GM21529 (cell line): ENCODE results near the gene TARBP2.

Source experiments
- ATAC-seq: cut with Tn5 transposase; IDR thresholded peaks from one replicate; pipeline ENCODE4 v1.9.1; 2021; ENCODE audit not compliant: unreplicated experiment

TARBP2 gene

GRCh38 chr12:53500776-53501614 lies at the start of gene TARBP2:
Gene TARBP2, plus strand, starts transcription at chr12:53501283. Its CDS starts 126 bp downstream, at chr12:53501409.
- peak; percentile 78 for ATAC-seq

GRCh38 chr12:53451661-53452158 lies 49.4 kb upstream of the TARBP2 start, which contains the start of gene PCBP2:
Gene PCBP2, plus strand, starts transcription at chr12:53452102. Its CDS starts 2,699 bp downstream, at chr12:53454801.
- peak; percentile 98 for ATAC-seq

- no peak for ATAC-seq
Observed at GRCh38 chr12:53452159-53453077, 48.7 kb upstream of the TARBP2 start.

GRCh38 chr12:53453953-53454640 lies 47.0 kb upstream of the TARBP2 start:
- ATAC-seq, result no peak

- no peak for ATAC-seq
Observed at GRCh38 chr12:53454707-53455106, 46.4 kb upstream of the TARBP2 start.

- ATAC-seq, result no peak
Observed at GRCh38 chr12:53456654-53457366, 44.3 kb upstream of the TARBP2 start.

GRCh38 chr12:53459097-53459496 lies 42.0 kb upstream of the TARBP2 start:
- no peak for ATAC-seq

GRCh38 chr12:53461059-53461458 lies 40.0 kb upstream of the TARBP2 start:
- ATAC-seq, result no peak

GRCh38 chr12:53461591-53461990 lies 39.5 kb upstream of the TARBP2 start:
- no peak for ATAC-seq

GRCh38 chr12:53462935-53463334 lies 38.1 kb upstream of the TARBP2 start:
- no peak for ATAC-seq

- no peak for ATAC-seq
Observed at GRCh38 chr12:53463802-53464560, 37.1 kb upstream of the TARBP2 start.

GRCh38 chr12:53464685-53465418 lies 36.2 kb upstream of the TARBP2 start:
- no peak for ATAC-seq

- no peak for ATAC-seq
Observed at GRCh38 chr12:53465679-53466078, 35.4 kb upstream of the TARBP2 start.

GRCh38 chr12:53466640-53467039 lies 34.4 kb upstream of the TARBP2 start:
- ATAC-seq, result no peak

- ATAC-seq, result no peak
Observed at GRCh38 chr12:53467082-53467481, 34.0 kb upstream of the TARBP2 start.

- ATAC-seq, result no peak
Observed at GRCh38 chr12:53467880-53468279, 33.2 kb upstream of the TARBP2 start.

- no peak for ATAC-seq
Observed at GRCh38 chr12:53468282-53468681, 32.8 kb upstream of the TARBP2 start.

GRCh38 chr12:53472056-53472582 lies 29.0 kb upstream of the TARBP2 start:
- ATAC-seq, result no peak

GRCh38 chr12:53474077-53474476 lies 27.0 kb upstream of the TARBP2 start:
- no peak for ATAC-seq
